Measurements from ENCODE around the gene ZNF519.

The ZNF519 gene

GRCh38 chr18:14097761-14098160 is 34.5 kb downstream of the ZNF519 start:
- no peak for DNase-seq

GRCh38 chr18:14093307-14093915 is 38.8 kb downstream of the ZNF519 start:
- no peak for DNase-seq

- no peak for DNase-seq
Observed at GRCh38 chr18:14092625-14093306, 39.5 kb downstream of the ZNF519 start.

GRCh38 chr18:14089781-14090180 is 42.5 kb downstream of the ZNF519 start:
- no peak for DNase-seq

GRCh38 chr18:14089191-14089590 is 43.0 kb downstream of the ZNF519 start:
- no peak for DNase-seq

- DNase-seq: peak; percentile 12 to 33
Observed at GRCh38 chr18:14086458-14087231, 45.6 kb downstream of the ZNF519 start.

- DNase-seq: no peak
Observed at GRCh38 chr18:14085770-14086457, 46.3 kb downstream of the ZNF519 start.

- DNase-seq: no peak
Observed at GRCh38 chr18:14075196-14075595, 57.0 kb downstream of the ZNF519 start.

- no peak for DNase-seq
Observed at GRCh38 chr18:14074187-14074586, 58.0 kb downstream of the ZNF519 start.

GRCh38 chr18:14053661-14054060 is 78.6 kb downstream of the ZNF519 start:
- DNase-seq: no peak

Data from inflammatory macrophage (primary cell).